Kidney (tissue), 14 donors: Measurements from ENCODE around the gene DTX3. TPM values are rescaled to one million over a fixed set of nuclear protein-coding genes. Genes with fewer than 3 reads are reported as not detected.
A peak's percentile ranks its signal among the peaks of the same experiment; 100 is the strongest.

Source experiments
- DNase-seq, 5 donors: peaks; one replicate each; pipeline ENCODE4 v3.0.0-alpha.2; 2013 to 2020
- FAIRE-seq: peaks from 2 replicates; lab custom pipeline; 2012; peaks lifted over from hg19 to GRCh38; lab: Jason Lieb, UNC
- H3K27ac ChIP-seq, 2 donors: one replicate each; pipeline ENCODE4 v1.7.0; 2013; ENCODE audit warnings: low read depth in 2 of 2, low read length in 2 of 2, inconsistent platforms in 1 of 2
- H3K27me3 ChIP-seq: one replicate; pipeline ENCODE4 v1.7.1; 2013; ENCODE audit warnings: low read length, inconsistent platforms; ENCODE audit not compliant: control insufficient read depth, insufficient read depth
- H3K36me3 ChIP-seq, 3 donors: one replicate each; pipeline versions ENCODE4 v1.7.0 to v1.7.1; 2013; ENCODE audit warnings: low read length in 3 of 3, control low read depth in 1 of 3, inconsistent platforms in 1 of 3; ENCODE audit not compliant: insufficient read depth in 3 of 3, control insufficient read depth in 2 of 3
- H3K4me1 ChIP-seq, 3 donors: one replicate each; pipeline versions ENCODE4 v1.7.0 to v1.7.1; 2013; ENCODE audit warnings: low read length in 3 of 3, inconsistent platforms in 1 of 3, low read depth in 1 of 3; ENCODE audit not compliant: control insufficient read depth in 2 of 3, insufficient read depth in 2 of 3
- H3K4me3 ChIP-seq, 3 donors: one replicate each; pipeline versions ENCODE4 v1.7.0 to v1.8.1; 2013; ENCODE audit warnings: low read length in 3 of 3, control low read depth in 1 of 3, inconsistent platforms in 1 of 3
- H3K9ac ChIP-seq, 3 donors: one replicate each; pipeline versions ENCODE4 v1.7.0 to v1.7.1; 2013; ENCODE audit warnings: low read length in 3 of 3, control low read depth in 1 of 3, inconsistent platforms in 1 of 3
- H3K9me3 ChIP-seq, 3 donors: one replicate each; pipeline versions ENCODE4 v1.7.0 to v1.7.1; 2013; ENCODE audit warnings: low read length in 3 of 3, control low read depth in 1 of 3, inconsistent platforms in 1 of 3; ENCODE audit not compliant: control insufficient read depth in 2 of 3, insufficient read depth in 1 of 3
- intact Hi-C: fragments of 100-400 bp; cut with DNase I; formaldehyde crosslinking; loops from one replicate; pipeline ENCODE4 v1.11.1; 2022
- polyA plus RNA-seq: library from polyadenylated mRNA; stranded (reverse); fragments of 350-450 nt; fragmentation: Illumina TruSeq; extraction: RNeasy Lipid Tissue Mini Kit (QIAGEN cat#74804); gene quantifications from one replicate; pipeline ENCODE4 v1.2.3, GENCODE V29; 2014; ENCODE audit warnings: low read depth, low replicate concordance; ENCODE audit not compliant: insufficient read depth
- total RNA-seq: library from RNA; stranded (reverse); fragmentation: NEBNext Ultra II Directional; extraction: Animal tissue kit (Norgen Biotek cat#: 25700); gene quantifications from one replicate; pipeline ENCODE4 v1.2.1, GENCODE V29; 2021
- TF ChIP-seq, protein P1 (sequence below): IDR thresholded peaks from 3 replicates; pipeline ENCODE4 v1.5.1; 2012; ENCODE audit warnings: mild to moderate bottlenecking, moderate library complexity, borderline replicate concordance; ENCODE audit not compliant: insufficient read depth; ENCODE audit errors: extremely low read depth
- donor health status: control.
- donor health status: control.
- donor health status: control.
- donor health status: control.
- donor health status: control.
- donor health status: DM: yes; HTN: yes; CAD: no.
- donor health status: Normal renal cell carcinoma (clear cell type).

DTX3 gene
- total and polyA plus RNA-seq, 2 donors from 2014 or later = 34.5 to 41.2 TPM

DNA sequence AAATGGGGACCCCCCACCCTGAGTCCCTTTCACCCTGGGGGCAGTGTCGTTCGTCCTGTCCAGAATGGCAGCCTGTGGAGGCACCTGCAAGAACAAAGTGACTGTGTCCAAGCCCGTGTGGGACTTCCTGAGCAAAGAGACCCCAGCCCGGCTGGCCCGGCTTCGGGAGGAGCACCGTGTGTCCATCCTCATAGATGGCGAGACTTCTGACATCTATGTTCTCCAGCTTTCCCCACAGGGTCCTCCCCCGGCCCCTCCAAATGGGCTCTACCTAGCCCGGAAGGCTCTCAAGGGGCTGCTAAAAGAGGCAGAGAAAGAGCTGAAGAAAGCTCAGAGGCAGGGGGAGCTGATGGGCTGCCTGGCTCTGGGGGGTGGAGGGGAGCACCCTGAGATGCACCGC is 2.2 kb downstream of the DTX3 start:
- Histone ChIP-seq H3K27me3 (no peaks in the 10 kb centered on the region), H3K4me3 (no peak overlapping the region), H3K9me3 (no peaks in the 10 kb centered on the region), H3K27ac (no peak overlapping the region), H3K4me1 (peaks cover 0 to 6% (median 0%) of the 10 kb centered on the region in 3 donors), H3K36me3 (peaks cover 0 to 3% (median 2%) of the 10 kb centered on the region in 3 donors), H3K9ac (no peak overlapping the region)
- TF ChIP-seq, protein P1, sequence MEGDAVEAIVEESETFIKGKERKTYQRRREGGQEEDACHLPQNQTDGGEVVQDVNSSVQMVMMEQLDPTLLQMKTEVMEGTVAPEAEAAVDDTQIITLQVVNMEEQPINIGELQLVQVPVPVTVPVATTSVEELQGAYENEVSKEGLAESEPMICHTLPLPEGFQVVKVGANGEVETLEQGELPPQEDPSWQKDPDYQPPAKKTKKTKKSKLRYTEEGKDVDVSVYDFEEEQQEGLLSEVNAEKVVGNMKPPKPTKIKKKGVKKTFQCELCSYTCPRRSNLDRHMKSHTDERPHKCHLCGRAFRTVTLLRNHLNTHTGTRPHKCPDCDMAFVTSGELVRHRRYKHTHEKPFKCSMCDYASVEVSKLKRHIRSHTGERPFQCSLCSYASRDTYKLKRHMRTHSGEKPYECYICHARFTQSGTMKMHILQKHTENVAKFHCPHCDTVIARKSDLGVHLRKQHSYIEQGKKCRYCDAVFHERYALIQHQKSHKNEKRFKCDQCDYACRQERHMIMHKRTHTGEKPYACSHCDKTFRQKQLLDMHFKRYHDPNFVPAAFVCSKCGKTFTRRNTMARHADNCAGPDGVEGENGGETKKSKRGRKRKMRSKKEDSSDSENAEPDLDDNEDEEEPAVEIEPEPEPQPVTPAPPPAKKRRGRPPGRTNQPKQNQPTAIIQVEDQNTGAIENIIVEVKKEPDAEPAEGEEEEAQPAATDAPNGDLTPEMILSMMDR = no peak
- DNase-seq = no peak
- no peak for FAIRE-seq
- intact Hi-C loops = no loop called here

GRCh38 chr12:57607958-57608663 is 3.5 kb downstream of the DTX3 start:
- Histone ChIP-seq H3K9ac (no peak overlapping the region), H3K36me3 (no peaks in the 10 kb centered on the region), H3K4me3 (no peak overlapping the region), H3K4me1 (peaks cover 0 to 6% (median 0%) of the 10 kb centered on the region in 3 donors), H3K27ac (no peak overlapping the region), H3K27me3 (no peaks in the 10 kb centered on the region), H3K9me3 (no peaks in the 10 kb centered on the region)
- TF ChIP-seq, protein P1 = no peak
- intact Hi-C loops = no loop called here
- FAIRE-seq (no peak), DNase-seq (no peak)

GRCh38 chr12:57609101-57609780 is 4.6 kb downstream of the DTX3 start:
- no peak overlapping the region for H3K9ac ChIP-seq
- FAIRE-seq = no peak
- intact Hi-C loops = no loop called here

More at GRCh38 chr12:57609101-57609780, 4.6 kb downstream of the DTX3 start:
- H3K9me3 ChIP-seq = no peaks in the 10 kb centered on the region
- no peaks in the 10 kb centered on the region for H3K36me3 ChIP-seq
- peak in 1 of 5 donors; percentile 37 for DNase-seq
- H3K4me1 ChIP-seq = peaks cover 0 to 6% (median 0%) of the 10 kb centered on the region in 3 donors
- H3K27ac ChIP-seq = no peak overlapping the region
- TF ChIP-seq, protein P1 = no peak
- no peak overlapping the region for H3K4me3 ChIP-seq
- no peaks in the 10 kb centered on the region for H3K27me3 ChIP-seq
